K562 (cell line): ENCODE measurements around the gene MARCKSL1. TPM values are rescaled to one million over a fixed set of nuclear protein-coding genes. Genes with fewer than 3 reads are reported as not detected.
A peak's percentile ranks its signal among the peaks of the same experiment; 100 is the strongest.

Experiments used
- CTBP1 ChIP-seq: fragments of 450-650 bp; IDR thresholded peaks from 2 replicates; pipeline ENCODE4 v1.6.1; 2016; ENCODE audit warnings: borderline replicate concordance
- HMG20B ChIP-seq: fragments of 250-450 bp; sonication (Bioruptor Pico); IDR thresholded peaks from 2 replicates; pipeline ENCODE4 v1.5.0; 2021; ENCODE audit warnings: mild to moderate bottlenecking
- NEUROD1 ChIP-seq: fragments of 150-350 bp; IDR thresholded peaks from 2 replicates; pipeline ENCODE4 v1.6.1; 2014; ENCODE audit warnings: borderline replicate concordance, low read length, low read depth; ENCODE audit not compliant: partially characterized antibody
- ZSCAN29 ChIP-seq: fragments of 450-650 bp; IDR thresholded peaks from 2 replicates; pipeline ENCODE4 v1.6.1; 2017
- polyA plus RNA-seq, 8 experiments: library from polyadenylated mRNA; depleted of rRNA in 4 of 8; stranded (reverse) in 5 of 8; unstranded in 3 of 8; fragments of >200 nt; fragmentation: Nextera tagmentation in 2 of 8; fragmentation: Illumina TruSeq in 1 of 8; extraction: Ambion mirVana in 2 of 8; extraction: Trizol in 1 of 8; gene quantifications; 2 replicates each; pipeline versions ENCODE4 v1.2.1 to v1.2.3, GENCODE V29; 2011 to 2014; ENCODE audit warnings: inconsistent platforms in 1 of 8, missing spikeins in 1 of 8
- total RNA-seq, 7 experiments: library from RNA; depleted of rRNA in 6 of 7; stranded (reverse); fragments of >200 nt in 6 of 7; fragmentation: Illumina TruSeq in 2 of 7; extraction: Trizol in 2 of 7; gene quantifications; 2 replicates each; pipeline versions ENCODE4 v1.2.1 to v1.2.3, GENCODE V29; 2011 to 2021; ENCODE audit warnings: low replicate concordance in 1 of 7
- TF ChIP-seq, protein P1 (sequence below): fragments of 450-650 bp; IDR thresholded peaks from 2 replicates; pipeline ENCODE4 v1.6.1; 2016; ENCODE audit warnings: mild to moderate bottlenecking, moderate library complexity
- TF ChIP-seq, protein P2 (sequence below), 2 experiments: fragments of 450-650 bp in 1 of 2; sonication (generic) in 1 of 2; formaldehyde crosslinking in 1 of 2; IDR thresholded peaks; 2 replicates each; pipeline versions ENCODE4 v1.7.1 to v1.9.0; 2016 to 2022; ENCODE audit warnings: inconsistent platforms in 1 of 2, mild to moderate bottlenecking in 1 of 2, missing genetic modification reagents in 1 of 2

Gene MARCKSL1
- total and polyA plus RNA-seq, 9 of the 15 experiments (the other 6 are each of a cell fraction or from before 2014, with no cell fraction given): 14.7 to 325 (median 155) TPM

DNA sequence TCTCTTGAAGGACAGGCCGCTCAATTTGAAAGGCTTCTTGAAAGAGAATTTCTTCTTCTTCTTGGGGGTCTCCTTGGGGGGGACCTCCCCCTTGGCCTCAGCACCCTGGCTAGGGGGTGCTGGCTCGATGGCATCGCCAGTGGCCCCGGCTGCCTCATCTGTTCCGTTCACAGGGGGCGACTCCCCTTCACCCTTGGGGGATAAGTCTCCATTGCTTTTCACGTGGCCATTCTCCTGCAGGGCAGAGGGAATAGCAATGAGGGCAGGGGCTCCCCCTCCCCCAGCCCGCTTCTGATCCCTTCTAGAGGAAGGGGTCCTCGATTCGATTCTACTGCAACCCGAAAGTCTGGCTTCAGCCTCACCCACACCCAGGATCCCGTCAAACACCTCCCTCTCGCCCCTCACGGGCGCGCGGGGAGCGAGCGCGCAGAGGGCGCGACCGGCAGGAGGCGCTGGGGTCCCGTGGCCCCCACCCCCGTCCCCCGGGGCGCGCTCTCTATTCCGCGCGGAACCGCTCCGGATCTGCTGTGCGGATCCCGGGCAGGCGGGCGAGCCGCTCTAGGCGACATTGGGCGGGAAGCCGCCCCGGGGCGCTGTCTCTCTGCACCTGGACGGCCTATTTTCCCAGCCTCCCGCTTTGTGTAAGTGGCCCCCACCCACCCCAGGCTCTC, 1.0 kb downstream of the MARCKSL1 start (continued):
- TF ChIP-seq, protein P1, sequence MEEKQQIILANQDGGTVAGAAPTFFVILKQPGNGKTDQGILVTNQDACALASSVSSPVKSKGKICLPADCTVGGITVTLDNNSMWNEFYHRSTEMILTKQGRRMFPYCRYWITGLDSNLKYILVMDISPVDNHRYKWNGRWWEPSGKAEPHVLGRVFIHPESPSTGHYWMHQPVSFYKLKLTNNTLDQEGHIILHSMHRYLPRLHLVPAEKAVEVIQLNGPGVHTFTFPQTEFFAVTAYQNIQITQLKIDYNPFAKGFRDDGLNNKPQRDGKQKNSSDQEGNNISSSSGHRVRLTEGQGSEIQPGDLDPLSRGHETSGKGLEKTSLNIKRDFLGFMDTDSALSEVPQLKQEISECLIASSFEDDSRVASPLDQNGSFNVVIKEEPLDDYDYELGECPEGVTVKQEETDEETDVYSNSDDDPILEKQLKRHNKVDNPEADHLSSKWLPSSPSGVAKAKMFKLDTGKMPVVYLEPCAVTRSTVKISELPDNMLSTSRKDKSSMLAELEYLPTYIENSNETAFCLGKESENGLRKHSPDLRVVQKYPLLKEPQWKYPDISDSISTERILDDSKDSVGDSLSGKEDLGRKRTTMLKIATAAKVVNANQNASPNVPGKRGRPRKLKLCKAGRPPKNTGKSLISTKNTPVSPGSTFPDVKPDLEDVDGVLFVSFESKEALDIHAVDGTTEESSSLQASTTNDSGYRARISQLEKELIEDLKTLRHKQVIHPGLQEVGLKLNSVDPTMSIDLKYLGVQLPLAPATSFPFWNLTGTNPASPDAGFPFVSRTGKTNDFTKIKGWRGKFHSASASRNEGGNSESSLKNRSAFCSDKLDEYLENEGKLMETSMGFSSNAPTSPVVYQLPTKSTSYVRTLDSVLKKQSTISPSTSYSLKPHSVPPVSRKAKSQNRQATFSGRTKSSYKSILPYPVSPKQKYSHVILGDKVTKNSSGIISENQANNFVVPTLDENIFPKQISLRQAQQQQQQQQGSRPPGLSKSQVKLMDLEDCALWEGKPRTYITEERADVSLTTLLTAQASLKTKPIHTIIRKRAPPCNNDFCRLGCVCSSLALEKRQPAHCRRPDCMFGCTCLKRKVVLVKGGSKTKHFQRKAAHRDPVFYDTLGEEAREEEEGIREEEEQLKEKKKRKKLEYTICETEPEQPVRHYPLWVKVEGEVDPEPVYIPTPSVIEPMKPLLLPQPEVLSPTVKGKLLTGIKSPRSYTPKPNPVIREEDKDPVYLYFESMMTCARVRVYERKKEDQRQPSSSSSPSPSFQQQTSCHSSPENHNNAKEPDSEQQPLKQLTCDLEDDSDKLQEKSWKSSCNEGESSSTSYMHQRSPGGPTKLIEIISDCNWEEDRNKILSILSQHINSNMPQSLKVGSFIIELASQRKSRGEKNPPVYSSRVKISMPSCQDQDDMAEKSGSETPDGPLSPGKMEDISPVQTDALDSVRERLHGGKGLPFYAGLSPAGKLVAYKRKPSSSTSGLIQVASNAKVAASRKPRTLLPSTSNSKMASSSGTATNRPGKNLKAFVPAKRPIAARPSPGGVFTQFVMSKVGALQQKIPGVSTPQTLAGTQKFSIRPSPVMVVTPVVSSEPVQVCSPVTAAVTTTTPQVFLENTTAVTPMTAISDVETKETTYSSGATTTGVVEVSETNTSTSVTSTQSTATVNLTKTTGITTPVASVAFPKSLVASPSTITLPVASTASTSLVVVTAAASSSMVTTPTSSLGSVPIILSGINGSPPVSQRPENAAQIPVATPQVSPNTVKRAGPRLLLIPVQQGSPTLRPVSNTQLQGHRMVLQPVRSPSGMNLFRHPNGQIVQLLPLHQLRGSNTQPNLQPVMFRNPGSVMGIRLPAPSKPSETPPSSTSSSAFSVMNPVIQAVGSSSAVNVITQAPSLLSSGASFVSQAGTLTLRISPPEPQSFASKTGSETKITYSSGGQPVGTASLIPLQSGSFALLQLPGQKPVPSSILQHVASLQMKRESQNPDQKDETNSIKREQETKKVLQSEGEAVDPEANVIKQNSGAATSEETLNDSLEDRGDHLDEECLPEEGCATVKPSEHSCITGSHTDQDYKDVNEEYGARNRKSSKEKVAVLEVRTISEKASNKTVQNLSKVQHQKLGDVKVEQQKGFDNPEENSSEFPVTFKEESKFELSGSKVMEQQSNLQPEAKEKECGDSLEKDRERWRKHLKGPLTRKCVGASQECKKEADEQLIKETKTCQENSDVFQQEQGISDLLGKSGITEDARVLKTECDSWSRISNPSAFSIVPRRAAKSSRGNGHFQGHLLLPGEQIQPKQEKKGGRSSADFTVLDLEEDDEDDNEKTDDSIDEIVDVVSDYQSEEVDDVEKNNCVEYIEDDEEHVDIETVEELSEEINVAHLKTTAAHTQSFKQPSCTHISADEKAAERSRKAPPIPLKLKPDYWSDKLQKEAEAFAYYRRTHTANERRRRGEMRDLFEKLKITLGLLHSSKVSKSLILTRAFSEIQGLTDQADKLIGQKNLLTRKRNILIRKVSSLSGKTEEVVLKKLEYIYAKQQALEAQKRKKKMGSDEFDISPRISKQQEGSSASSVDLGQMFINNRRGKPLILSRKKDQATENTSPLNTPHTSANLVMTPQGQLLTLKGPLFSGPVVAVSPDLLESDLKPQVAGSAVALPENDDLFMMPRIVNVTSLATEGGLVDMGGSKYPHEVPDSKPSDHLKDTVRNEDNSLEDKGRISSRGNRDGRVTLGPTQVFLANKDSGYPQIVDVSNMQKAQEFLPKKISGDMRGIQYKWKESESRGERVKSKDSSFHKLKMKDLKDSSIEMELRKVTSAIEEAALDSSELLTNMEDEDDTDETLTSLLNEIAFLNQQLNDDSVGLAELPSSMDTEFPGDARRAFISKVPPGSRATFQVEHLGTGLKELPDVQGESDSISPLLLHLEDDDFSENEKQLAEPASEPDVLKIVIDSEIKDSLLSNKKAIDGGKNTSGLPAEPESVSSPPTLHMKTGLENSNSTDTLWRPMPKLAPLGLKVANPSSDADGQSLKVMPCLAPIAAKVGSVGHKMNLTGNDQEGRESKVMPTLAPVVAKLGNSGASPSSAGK: no peak
- TF ChIP-seq, protein P2, sequence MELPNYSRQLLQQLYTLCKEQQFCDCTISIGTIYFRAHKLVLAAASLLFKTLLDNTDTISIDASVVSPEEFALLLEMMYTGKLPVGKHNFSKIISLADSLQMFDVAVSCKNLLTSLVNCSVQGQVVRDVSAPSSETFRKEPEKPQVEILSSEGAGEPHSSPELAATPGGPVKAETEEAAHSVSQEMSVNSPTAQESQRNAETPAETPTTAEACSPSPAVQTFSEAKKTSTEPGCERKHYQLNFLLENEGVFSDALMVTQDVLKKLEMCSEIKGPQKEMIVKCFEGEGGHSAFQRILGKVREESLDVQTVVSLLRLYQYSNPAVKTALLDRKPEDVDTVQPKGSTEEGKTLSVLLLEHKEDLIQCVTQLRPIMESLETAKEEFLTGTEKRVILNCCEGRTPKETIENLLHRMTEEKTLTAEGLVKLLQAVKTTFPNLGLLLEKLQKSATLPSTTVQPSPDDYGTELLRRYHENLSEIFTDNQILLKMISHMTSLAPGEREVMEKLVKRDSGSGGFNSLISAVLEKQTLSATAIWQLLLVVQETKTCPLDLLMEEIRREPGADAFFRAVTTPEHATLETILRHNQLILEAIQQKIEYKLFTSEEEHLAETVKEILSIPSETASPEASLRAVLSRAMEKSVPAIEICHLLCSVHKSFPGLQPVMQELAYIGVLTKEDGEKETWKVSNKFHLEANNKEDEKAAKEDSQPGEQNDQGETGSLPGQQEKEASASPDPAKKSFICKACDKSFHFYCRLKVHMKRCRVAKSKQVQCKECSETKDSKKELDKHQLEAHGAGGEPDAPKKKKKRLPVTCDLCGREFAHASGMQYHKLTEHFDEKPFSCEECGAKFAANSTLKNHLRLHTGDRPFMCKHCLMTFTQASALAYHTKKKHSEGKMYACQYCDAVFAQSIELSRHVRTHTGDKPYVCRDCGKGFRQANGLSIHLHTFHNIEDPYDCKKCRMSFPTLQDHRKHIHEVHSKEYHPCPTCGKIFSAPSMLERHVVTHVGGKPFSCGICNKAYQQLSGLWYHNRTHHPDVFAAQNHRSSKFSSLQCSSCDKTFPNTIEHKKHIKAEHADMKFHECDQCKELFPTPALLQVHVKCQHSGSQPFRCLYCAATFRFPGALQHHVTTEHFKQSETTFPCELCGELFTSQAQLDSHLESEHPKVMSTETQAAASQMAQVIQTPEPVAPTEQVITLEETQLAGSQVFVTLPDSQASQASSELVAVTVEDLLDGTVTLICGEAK (IDR thresholded peaks at IDR 0.05): 0 out of 2 replicates have a peak, but pooled peaks have one; percentile 32
- TF ChIP-seq, protein P2 (CRISPR knock-in tag; IDR thresholded peaks at IDR 0.05): no peak
- TF ChIP-seq HMG20B (CRISPR knock-in tag) (no peak), NEUROD1 (no peak), ZSCAN29 (peak; percentile 73; the same call in 1 of the 2 replicates), CTBP1 (peak; percentile 94)
